H9 (cell line): Measurements from ENCODE around the gene TNRC6C. TPM values are rescaled to one million over a fixed set of nuclear protein-coding genes. Genes with fewer than 3 reads are reported as not detected.

Source experiments
- DNase-seq: peaks from one replicate; pipeline ENCODE4 v3.0.0-alpha.2; 2017
- H2AFZ ChIP-seq: one replicate; pipeline ENCODE4 v1.6.1; 2013; ENCODE audit warnings: mild to moderate bottlenecking, low read length, control low read depth, moderate library complexity
- H2AK5ac ChIP-seq: 2 replicates; pipeline ENCODE4 v1.6.1; 2013; ENCODE audit warnings: low read length, control low read depth, mixed read lengths; ENCODE audit not compliant: insufficient read length
- H2BK120ac ChIP-seq: one replicate; pipeline ENCODE4 v1.6.1; 2013; ENCODE audit warnings: low read depth, mild to moderate bottlenecking, low read length, control low read depth, inconsistent platforms; ENCODE audit not compliant: poor library complexity, severe bottlenecking
- H2BK12ac ChIP-seq: 2 replicates; pipeline ENCODE4 v1.6.1; 2013; ENCODE audit warnings: low read length, control low read depth, mixed read lengths, low read depth; ENCODE audit not compliant: insufficient read length
- H2BK15ac ChIP-seq: 2 replicates; pipeline ENCODE4 v1.6.1; 2013; ENCODE audit warnings: low read depth, low read length, control low read depth
- H2BK20ac ChIP-seq: one replicate; pipeline ENCODE4 v1.6.1; 2013; ENCODE audit warnings: low read depth, mild to moderate bottlenecking, low read length, control low read depth, inconsistent platforms; ENCODE audit not compliant: poor library complexity, severe bottlenecking
- H2BK5ac ChIP-seq: 2 replicates; pipeline ENCODE4 v1.6.1; 2013; ENCODE audit warnings: low read length, control low read depth, mixed read lengths; ENCODE audit not compliant: insufficient read length
- H3K14ac ChIP-seq: 2 replicates; pipeline ENCODE4 v1.6.1; 2013; ENCODE audit warnings: low read length, control low read depth; ENCODE audit not compliant: insufficient read depth
- H3K18ac ChIP-seq: 2 replicates; pipeline ENCODE4 v1.6.1; 2013; ENCODE audit warnings: low read depth, mild to moderate bottlenecking, mixed read lengths, low read length, control low read depth; ENCODE audit not compliant: insufficient read length
- H3K23ac ChIP-seq: 2 replicates; pipeline ENCODE4 v1.6.1; 2013; ENCODE audit warnings: low read length, control low read depth, mixed read lengths, low read depth; ENCODE audit not compliant: insufficient read length
- H3K23me2 ChIP-seq: 2 replicates; pipeline ENCODE4 v1.6.1; 2013; ENCODE audit warnings: low read depth, mild to moderate bottlenecking, mixed read lengths, low read length, control low read depth; ENCODE audit not compliant: insufficient read length, poor library complexity, severe bottlenecking
- H3K27ac ChIP-seq: 2 replicates; pipeline ENCODE4 v1.5.1; 2013; ENCODE audit warnings: low read length, control low read depth, mixed read lengths, low read depth; ENCODE audit not compliant: insufficient read length
- H3K27me3 ChIP-seq: 2 replicates; pipeline ENCODE4 v1.6.1; 2013; ENCODE audit warnings: low read length, control low read depth, inconsistent platforms; ENCODE audit not compliant: insufficient read depth
- H3K4ac ChIP-seq: 2 replicates; pipeline ENCODE4 v1.6.1; 2013; ENCODE audit warnings: low read depth, mild to moderate bottlenecking, control low read depth, inconsistent platforms, low read length, moderate library complexity
- H3K4me1 ChIP-seq: 2 replicates; pipeline ENCODE4 v1.6.1; 2013; ENCODE audit warnings: low read length, control low read depth, inconsistent platforms; ENCODE audit not compliant: insufficient read depth
- H3K4me2 ChIP-seq: 2 replicates; pipeline ENCODE4 v1.6.1; 2013; ENCODE audit warnings: low read length, control low read depth, mixed read lengths; ENCODE audit not compliant: insufficient read length, insufficient read depth
- H3K56ac ChIP-seq: 2 replicates; pipeline ENCODE4 v1.6.1; 2013; ENCODE audit warnings: low read depth, mild to moderate bottlenecking, mixed read lengths, low read length, control low read depth; ENCODE audit not compliant: insufficient read length
- H3K79me1 ChIP-seq: 2 replicates; pipeline ENCODE4 v1.6.1; 2013; ENCODE audit warnings: low read depth, mild to moderate bottlenecking, moderate library complexity, low read length, control low read depth, inconsistent platforms; ENCODE audit not compliant: insufficient read depth, poor library complexity, severe bottlenecking
- H3K79me2 ChIP-seq: 2 replicates; pipeline ENCODE4 v1.6.1; 2013; ENCODE audit warnings: low read length, control low read depth, inconsistent platforms; ENCODE audit not compliant: insufficient read depth
- H3K9ac ChIP-seq: 2 replicates; pipeline ENCODE4 v1.6.1; 2013; ENCODE audit warnings: low read length, control low read depth, mixed read lengths; ENCODE audit not compliant: insufficient read length; ENCODE audit errors: extremely low read depth
- H3K9me3 ChIP-seq: one replicate; pipeline ENCODE4 v1.6.1; 2013; ENCODE audit warnings: low read depth, low read length, inconsistent platforms; ENCODE audit not compliant: control insufficient read depth
- H3T11ph ChIP-seq: one replicate; pipeline ENCODE4 v1.6.1; 2013; ENCODE audit warnings: mild to moderate bottlenecking, low read length, control low read depth, inconsistent platforms
- H4K20me1 ChIP-seq: one replicate; pipeline ENCODE4 v1.6.1; 2013; ENCODE audit not compliant: control insufficient read depth, insufficient read length, insufficient read depth
- H4K5ac ChIP-seq: 2 replicates; pipeline ENCODE4 v1.6.1; 2013; ENCODE audit warnings: low read depth, mild to moderate bottlenecking, mixed read lengths, low read length, control low read depth; ENCODE audit not compliant: insufficient read length
- H4K8ac ChIP-seq: replicated peaks from 2 replicates; pipeline ENCODE4 v1.6.1; 2013; ENCODE audit warnings: low read length, control low read depth, mixed read lengths, low read depth; ENCODE audit not compliant: insufficient read length
- H4K91ac ChIP-seq: 2 replicates; pipeline ENCODE4 v1.6.1; 2013; ENCODE audit warnings: low read depth, mild to moderate bottlenecking, moderate library complexity, mixed read lengths, low read length, control low read depth; ENCODE audit not compliant: insufficient read length
- H3K27ac Mint-ChIP-seq, 3 experiments: 2 replicates in 2 of 3; 3 replicates in 1 of 3; pipeline ENCODE4 v1.8.0; 2020 to 2021; ENCODE audit warnings: mixed read lengths in 3 of 3, mild to moderate bottlenecking in 1 of 3, moderate library complexity in 1 of 3
- H3K27me3 Mint-ChIP-seq: 2 replicates; pipeline ENCODE4 v1.8.0; 2021; ENCODE audit warnings: low read depth, mild to moderate bottlenecking, moderate library complexity, mixed read lengths
- H3K36me3 Mint-ChIP-seq, 3 experiments: 2 replicates in 2 of 3; 3 replicates in 1 of 3; pipeline ENCODE4 v1.8.0; 2020 to 2021; ENCODE audit warnings: low read depth in 3 of 3, mixed read lengths in 3 of 3; ENCODE audit not compliant: insufficient read depth in 1 of 3
- H3K4me1 Mint-ChIP-seq, 2 experiments: 2 replicates each; pipeline ENCODE4 v1.8.0; 2020; ENCODE audit warnings: mixed read lengths in 2 of 2
- H3K4me3 Mint-ChIP-seq, 2 experiments: 2 replicates in 1 of 2; 3 replicates in 1 of 2; pipeline ENCODE4 v1.8.0; 2020 to 2021; ENCODE audit warnings: mild to moderate bottlenecking in 2 of 2, mixed read lengths in 2 of 2, moderate library complexity in 1 of 2
- H3K9me3 Mint-ChIP-seq, 2 experiments: 2 replicates in 1 of 2; 3 replicates in 1 of 2; pipeline ENCODE4 v1.8.0; 2020; ENCODE audit warnings: mild to moderate bottlenecking in 2 of 2, mixed read lengths in 2 of 2, moderate library complexity in 1 of 2
- CTCF ChIP-seq: fragments of 200-600 bp; sonication (generic); conservative IDR thresholded peaks from 3 replicates; pipeline ENCODE4 v1.8.0; 2021; ENCODE audit warnings: antibody characterized with exemption, mild to moderate bottlenecking
- WGBS: extraction: QIAGEN DNeasy Blood & Tissue Kit; methylation state at CpG from one replicate; pipeline ENCODE4 v1.1.7; 2013; ENCODE audit warnings: missing lambda C conversion rate, low lambda C conversion rate, mixed read lengths; ENCODE audit not compliant: insufficient read length; ENCODE audit errors: extremely low coverage; 5-methylcytosine and 5-hydroxymethylcytosine counted together
- total RNA-seq: library from RNA; stranded (reverse); gene quantifications from 2 replicates; pipeline ENCODE4 v1.2.1, GENCODE V29; 2021

Gene TNRC6C
- total RNA-seq, 1 experiment from 2014 or later = 24.7 TPM

- Mint-ChIP-seq H3K9me3 (peaks cover 3 to 9% of the 10 kb centered on the region in 2 experiments; a peak in 3 of 5 replicates), H3K36me3 (peaks cover 4 to 11% (median 7%) of the 10 kb centered on the region in 3 experiments; a peak in 6 of 7 replicates), H3K27ac (no peak overlapping the region), H3K4me3 (no peak overlapping the region), H3K4me1 (peaks cover 39 to 40% of the 10 kb centered on the region in 2 experiments), H3K27me3 (peaks cover 17% of the 10 kb centered on the region)
- Histone ChIP-seq H3K4me1 (no peaks in the 10 kb centered on the region; the same call in 1 of the 2 replicates), H3K9ac (no peak overlapping the region), H2BK12ac (no peak overlapping the region), H2AK5ac (no peak overlapping the region), H2BK5ac (no peak overlapping the region), H4K5ac (no peak overlapping the region), H3K4me2 (no peak overlapping the region), H3T11ph (no peak overlapping the region), H3K23me2 (no peaks in the 10 kb centered on the region), H3K9me3 (no peaks in the 10 kb centered on the region), H4K8ac (no peak overlapping the region), H3K23ac (no peak overlapping the region), H3K79me1 (no peaks in the 10 kb centered on the region), H4K91ac (no peak overlapping the region), H4K20me1 (no peaks in the 10 kb centered on the region), H3K4ac (no peak overlapping the region), H3K27me3 (no peaks in the 10 kb centered on the region), H3K56ac (no peak overlapping the region), H2AFZ (no peak overlapping the region), H3K79me2 (no peaks in the 10 kb centered on the region), H2BK20ac (no peak overlapping the region), H3K14ac (no peak overlapping the region), H2BK120ac (no peak overlapping the region), H3K18ac (no peak overlapping the region), H2BK15ac (no peak overlapping the region), H3K27ac (no peak overlapping the region)
- DNase-seq = no peak
- no peak for TF ChIP-seq CTCF
- WGBS = no CpG with 5 or more reads among the region's 6 CpGs
Observed at GRCh38 chr17:77916264-77916663, 42.2 kb upstream of the TNRC6C start.
